ENCODE measurements around the gene BLVRA.

Gene BLVRA

DNA sequence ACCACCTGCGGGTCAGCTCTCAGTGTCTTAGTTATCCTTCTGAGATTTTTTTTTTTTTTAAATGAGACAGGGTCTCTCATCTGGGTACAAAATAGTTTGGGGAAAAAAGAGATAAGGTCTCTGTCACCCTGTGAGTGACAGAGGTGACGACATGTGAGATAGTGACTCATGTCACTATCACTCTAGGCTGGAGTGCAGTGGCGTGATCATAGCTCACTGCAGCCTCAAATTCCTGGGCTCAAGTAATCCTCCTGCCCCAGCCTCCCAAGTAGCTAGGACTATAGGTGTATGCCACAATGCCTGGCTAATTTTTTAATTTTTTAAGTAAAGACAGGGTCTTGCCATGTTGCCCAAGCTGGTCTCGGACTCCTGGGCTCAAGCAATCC, 10.4 kb downstream of the BLVRA start:
- TF ChIP-seq TAF1 (IDR thresholded peaks at IDR 0.05; ENCODE audit: borderline replicate concordance, insufficient read depth, low read length) (no peak), FOXP2 (optimal IDR thresholded peaks at IDR 0.05; ENCODE audit: borderline replicate concordance, extremely low read depth, extremely low read length, insufficient read depth) (no peak), POLR2AphosphoS5 (IDR thresholded peaks at IDR 0.05; ENCODE audit: low read depth, low read length) (no peak), SIN3A (IDR thresholded peaks at IDR 0.05; ENCODE audit: borderline replicate concordance, insufficient read depth, low read length) (no peak), REST (IDR thresholded peaks at IDR 0.05; ENCODE audit: insufficient read depth in 1 of 2, low read depth in 2 of 2, low read length in 2 of 2) (no peak)

- TF ChIP-seq FOXP2 (optimal IDR thresholded peaks at IDR 0.05; ENCODE audit: borderline replicate concordance, extremely low read depth, extremely low read length, insufficient read depth): no peak
These were observed 10.8 kb downstream of the BLVRA start for GRCh38 chr7:43769281-43769680.

DNA sequence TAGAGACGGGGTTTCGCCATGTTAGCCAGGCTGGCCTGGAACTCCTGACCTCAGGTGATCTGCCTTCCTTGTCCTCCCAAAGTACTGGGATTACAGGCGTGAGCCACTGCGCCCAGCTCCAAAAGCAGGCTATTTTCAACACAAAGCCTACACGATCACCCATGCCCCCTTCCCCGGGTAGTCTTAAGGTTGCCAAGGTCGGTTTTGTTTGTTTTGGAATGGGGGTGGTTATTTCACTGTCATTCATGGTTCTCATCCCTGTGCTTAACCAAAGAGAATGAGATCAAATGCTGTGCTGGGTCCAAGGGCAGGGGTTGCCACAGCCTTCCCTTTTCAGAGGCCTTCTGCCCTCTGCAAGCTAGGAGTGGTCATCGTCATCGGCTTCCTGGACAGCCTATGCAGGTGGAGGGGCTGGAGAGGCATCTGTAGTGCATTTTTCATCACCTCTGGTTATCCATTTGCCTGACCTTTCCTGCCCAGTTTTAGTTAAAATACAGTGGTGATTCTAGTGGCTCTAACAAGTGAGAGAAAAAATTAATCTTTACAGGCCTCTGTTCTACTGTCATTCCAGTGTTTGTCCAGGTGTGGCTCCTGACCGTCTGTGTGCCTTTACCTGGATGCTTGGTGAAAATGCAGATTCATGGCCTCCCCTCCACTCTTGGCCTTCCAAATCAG, 11.4 kb downstream of the BLVRA start:
- no peak for TF ChIP-seq SIN3A (IDR thresholded peaks at IDR 0.05; ENCODE audit: borderline replicate concordance, insufficient read depth, low read length)
- TF ChIP-seq REST (IDR thresholded peaks at IDR 0.05; ENCODE audit: insufficient read depth in 1 of 2, low read depth in 2 of 2, low read length in 2 of 2): no peak
- TF ChIP-seq POLR2AphosphoS5 (IDR thresholded peaks at IDR 0.05; ENCODE audit: low read depth, low read length): no peak
- no peak for TF ChIP-seq FOXP2 (optimal IDR thresholded peaks at IDR 0.05; ENCODE audit: borderline replicate concordance, extremely low read depth, extremely low read length, insufficient read depth)
- no peak for TF ChIP-seq TAF1 (IDR thresholded peaks at IDR 0.05; ENCODE audit: borderline replicate concordance, insufficient read depth, low read length)

DNA sequence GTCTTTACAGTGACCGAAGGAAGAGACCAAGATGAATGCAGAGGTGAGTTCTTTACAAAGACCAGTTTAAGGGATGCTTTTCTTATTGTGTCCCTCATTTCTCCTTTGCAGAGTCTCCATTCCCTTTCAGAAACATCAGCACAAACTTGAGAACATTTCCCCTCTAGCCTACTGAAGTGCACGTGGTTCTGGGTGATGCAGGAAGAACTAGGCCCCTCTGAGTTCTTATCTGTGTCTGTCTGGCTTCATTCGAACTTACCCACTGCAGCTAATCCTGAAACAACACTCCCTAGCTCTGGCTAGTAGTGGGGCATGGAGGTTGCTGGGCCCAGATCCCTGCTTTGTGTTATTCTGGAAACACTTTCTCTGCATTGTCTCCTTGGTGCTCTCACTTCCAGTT, 12.6 kb downstream of the BLVRA start:
- TF ChIP-seq FOXP2 (optimal IDR thresholded peaks at IDR 0.05; ENCODE audit: borderline replicate concordance, extremely low read depth, extremely low read length, insufficient read depth) (no peak), SIN3A (IDR thresholded peaks at IDR 0.05; ENCODE audit: borderline replicate concordance, insufficient read depth, low read length) (no peak), REST (IDR thresholded peaks at IDR 0.05; ENCODE audit: insufficient read depth in 1 of 2, low read depth in 2 of 2, low read length in 2 of 2) (no peak), TAF1 (IDR thresholded peaks at IDR 0.05; ENCODE audit: borderline replicate concordance, insufficient read depth, low read length) (no peak), POLR2AphosphoS5 (IDR thresholded peaks at IDR 0.05; ENCODE audit: low read depth, low read length) (no peak)

- TF ChIP-seq POLR2AphosphoS5 (IDR thresholded peaks at IDR 0.05; ENCODE audit: low read depth, low read length) (no peak), TAF1 (IDR thresholded peaks at IDR 0.05; ENCODE audit: borderline replicate concordance, insufficient read depth, low read length) (no peak), SIN3A (IDR thresholded peaks at IDR 0.05; ENCODE audit: borderline replicate concordance, insufficient read depth, low read length) (no peak), REST (IDR thresholded peaks at IDR 0.05; ENCODE audit: insufficient read depth in 1 of 2, low read depth in 2 of 2, low read length in 2 of 2) (no peak), FOXP2 (optimal IDR thresholded peaks at IDR 0.05; ENCODE audit: borderline replicate concordance, extremely low read depth, extremely low read length, insufficient read depth) (no peak)
These were observed 13.1 kb downstream of the BLVRA start for GRCh38 chr7:43771573-43771972.

Data from PFSK-1 (cell line).